ENCODE results near the gene GLI3.

GLI3 gene

GRCh38 chr7:41928166-41928565 lies 308.8 kb downstream of the GLI3 start:
- no peak for DNase-seq (ENCODE audit: low spot score)

- no peak for DNase-seq (ENCODE audit: low spot score)
Measured at GRCh38 chr7:41927380-41927779, 309.6 kb downstream of the GLI3 start.

DNA sequence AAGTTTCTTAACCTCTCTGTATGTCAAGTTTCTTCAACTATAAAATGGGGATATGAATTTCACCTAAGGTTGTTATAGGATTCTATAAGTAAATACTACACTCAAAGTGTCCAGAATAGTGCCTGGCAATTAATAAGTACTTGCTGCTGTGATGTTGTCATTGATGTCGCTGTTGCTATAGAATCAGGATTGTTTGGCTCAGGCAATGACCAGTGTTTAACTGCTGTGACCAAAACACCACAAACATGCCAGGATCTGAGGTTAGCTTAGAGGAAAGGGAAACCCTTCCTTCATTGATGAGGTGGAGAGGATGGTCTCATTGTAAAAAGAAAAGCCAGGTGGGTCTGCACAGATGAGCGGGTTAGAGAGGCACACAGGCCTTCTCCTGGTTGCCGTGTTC lies 311.1 kb downstream of the GLI3 start:
- DNase-seq (ENCODE audit: low spot score): no peak

GRCh38 chr7:41924796-41925195 lies 312.2 kb downstream of the GLI3 start:
- no peak for DNase-seq (ENCODE audit: low spot score)

- DNase-seq (ENCODE audit: low spot score): no peak
Measured at GRCh38 chr7:41922373-41922772, 314.6 kb downstream of the GLI3 start.

GRCh38 chr7:41921453-41921981 lies 315.5 kb downstream of the GLI3 start:
- no peak for DNase-seq (ENCODE audit: low spot score)

- DNase-seq (ENCODE audit: low spot score): no peak
Measured at GRCh38 chr7:41918597-41918996, 318.4 kb downstream of the GLI3 start.

DNA sequence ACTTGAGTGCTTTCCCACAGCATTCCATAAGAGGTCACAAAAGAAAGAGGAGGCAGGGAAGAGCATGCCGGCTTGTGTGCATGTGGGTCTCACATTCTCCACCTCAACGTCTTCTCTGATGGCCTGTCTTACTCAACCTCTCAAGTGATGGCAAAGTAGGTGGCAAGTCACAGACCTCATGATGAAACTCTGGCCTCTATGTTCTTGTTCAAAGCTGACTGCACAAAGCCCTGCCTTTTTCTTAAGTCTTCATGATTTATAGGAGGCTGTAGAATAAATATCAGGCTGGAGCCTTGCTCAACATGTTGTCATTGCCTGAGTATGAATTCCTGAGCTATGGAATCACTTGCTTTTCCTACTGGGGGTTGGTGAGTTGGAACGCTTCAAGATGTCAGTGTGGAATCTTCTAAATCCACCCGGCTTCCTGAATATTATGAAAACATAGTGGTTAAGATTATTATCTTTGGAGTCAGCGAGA lies 320.5 kb downstream of the GLI3 start:
- DNase-seq (ENCODE audit: low spot score): peak; percentile 31

- DNase-seq (ENCODE audit: low spot score): no peak
Measured at GRCh38 chr7:41915871-41916270, 321.1 kb downstream of the GLI3 start.

- no peak for DNase-seq (ENCODE audit: low spot score)
Measured at GRCh38 chr7:41912851-41913567, 324.0 kb downstream of the GLI3 start.

DNA sequence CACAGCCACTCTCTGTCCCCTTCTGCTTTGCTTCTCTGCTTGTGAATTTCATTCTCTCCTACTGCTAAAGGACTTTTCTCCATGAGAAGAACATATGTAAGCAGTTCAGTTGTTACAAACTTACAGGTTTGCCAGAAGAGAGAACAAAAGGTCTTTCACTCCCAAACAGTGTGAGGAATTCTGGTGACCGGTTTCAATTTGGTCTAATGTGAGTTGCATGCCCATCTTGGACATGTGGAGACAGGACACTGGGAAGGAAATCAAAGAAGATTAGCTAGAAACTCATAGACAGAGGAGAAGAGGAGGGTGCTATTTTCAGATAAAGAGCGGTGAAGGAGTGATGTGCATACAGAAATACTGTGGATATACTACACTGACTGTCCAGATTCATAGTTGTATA lies 324.6 kb downstream of the GLI3 start:
- DNase-seq (ENCODE audit: low spot score): no peak

DNA sequence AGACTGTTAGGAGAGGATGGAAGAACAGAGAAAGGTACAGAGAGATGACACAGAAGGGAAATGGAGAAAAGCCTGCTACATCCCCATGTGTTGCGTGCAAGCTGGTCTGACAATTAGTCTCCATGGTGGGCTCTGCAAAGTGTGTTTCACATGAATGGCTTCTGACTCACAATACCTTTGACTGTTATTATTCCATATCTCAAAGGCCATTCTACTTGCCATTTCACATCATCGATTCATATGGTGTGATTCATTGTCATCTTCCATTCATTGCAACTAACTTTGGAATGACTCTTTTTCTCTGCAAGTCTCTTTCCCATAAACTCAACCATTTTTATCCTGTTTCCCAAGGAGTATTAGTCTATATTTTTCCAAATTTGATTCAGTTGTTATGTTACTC lies 325.2 kb downstream of the GLI3 start:
- no peak for DNase-seq (ENCODE audit: low spot score)

Data from SW480 (cell line).